Lung (tissue), 12 donors: ENCODE results near the gene SLC9A5. TPM values are rescaled to one million over a fixed set of nuclear protein-coding genes. Genes with fewer than 3 reads are reported as not detected.

Experiments used
- ATAC-seq: fragments of 200-7000 bp; cut with Tn5 transposase; one replicate; pipeline ENCODE4 v1.9.1; 2020; ENCODE audit warnings: moderate number of reproducible peaks; ENCODE audit not compliant: insufficient read depth, low FRiP score
- DNase-seq, 3 donors: peaks; one replicate each; pipeline ENCODE4 v3.0.0-alpha.2; 2013 to 2017
- H3K27ac ChIP-seq, 2 donors: one replicate each; pipeline ENCODE4 v1.5.1; 2013; ENCODE audit warnings: mild to moderate bottlenecking in 2 of 2, moderate library complexity in 2 of 2, control low read depth in 1 of 2, inconsistent platforms in 1 of 2, low read depth in 1 of 2, low read length in 1 of 2
- H3K27me3 ChIP-seq, 3 donors: one replicate each; pipeline ENCODE4 v1.5.1; 2013; ENCODE audit warnings: low read length in 2 of 3; ENCODE audit not compliant: control insufficient read depth in 3 of 3, insufficient read depth in 3 of 3
- H3K36me3 ChIP-seq, 4 donors: one replicate each; pipeline ENCODE4 v1.5.1; 2013; ENCODE audit warnings: low read length in 4 of 4, mild to moderate bottlenecking in 1 of 4, moderate library complexity in 1 of 4; ENCODE audit not compliant: control insufficient read depth in 4 of 4, insufficient read depth in 4 of 4
- H3K4me1 ChIP-seq, 5 donors: one replicate each; pipeline ENCODE4 v1.5.1; 2013; ENCODE audit warnings: low read length in 5 of 5, mild to moderate bottlenecking in 2 of 5, moderate library complexity in 1 of 5; ENCODE audit not compliant: control insufficient read depth in 5 of 5, insufficient read depth in 5 of 5
- H3K4me3 ChIP-seq: one replicate; pipeline ENCODE4 v1.5.1; 2013; ENCODE audit warnings: mild to moderate bottlenecking, control low read depth, moderate library complexity
- H3K9ac ChIP-seq, 2 donors: one replicate each; pipeline ENCODE4 v1.5.1; 2013; ENCODE audit warnings: low read length in 2 of 2, control low read depth in 1 of 2; ENCODE audit not compliant: insufficient read depth in 1 of 2
- H3K9me3 ChIP-seq, 4 donors: one replicate each; pipeline ENCODE4 v1.5.1; 2013; ENCODE audit warnings: low read length in 3 of 4, mild to moderate bottlenecking in 1 of 4, moderate library complexity in 1 of 4; ENCODE audit not compliant: control insufficient read depth in 4 of 4, insufficient read depth in 3 of 4
- CTCF ChIP-seq: IDR thresholded peaks from 2 replicates; pipeline ENCODE4 v1.5.1; 2012; ENCODE audit warnings: mild to moderate bottlenecking; ENCODE audit errors: control extremely low read depth, extremely low read depth
- WGBS, 2 donors: extraction: QIAGEN DNeasy Blood & Tissue Kit; methylation state at CpG; one replicate each; pipeline ENCODE4 v1.1.7; 2013; 5-methylcytosine and 5-hydroxymethylcytosine counted together
- polyA plus RNA-seq, 2 donors: library from polyadenylated mRNA; stranded (reverse); fragments of 200-250 nt; gene quantifications; one replicate each; pipeline ENCODE4 v1.2.1, GENCODE V29; 2013
- total RNA-seq, 2 donors: library from RNA; depleted of rRNA in 1 of 2; stranded (reverse); fragments of >200 nt in 1 of 2; gene quantifications; one replicate each; pipeline ENCODE4 v1.2.1, GENCODE V29; 2014 to 2021
- donor health status: control.
- donor health status: control.
- donor health status: Bipolar disorder and iron deficiency.
- donor health status: healthy.
- donor health status: DM: yes; HTN: yes; CAD: no.

The SLC9A5 gene
- total and polyA plus RNA-seq, 4 donors = 1.2 to 5.9 (median 3.3) TPM

GRCh38 chr16:67212766-67213165 lies 36.0 kb upstream of the SLC9A5 start:
- DNase-seq (no peak), ATAC-seq (no peak)
- TF ChIP-seq CTCF = no peak
- Histone ChIP-seq H3K36me3 (peaks cover 0 to 1% (median 0%) of the 10 kb centered on the region in 4 donors), H3K4me3 (no peak overlapping the region), H3K4me1 (peaks cover 6 to 26% (median 16%) of the 10 kb centered on the region in 5 donors), H3K9ac (no peak overlapping the region), H3K9me3 (no peaks in the 10 kb centered on the region), H3K27ac (peak overlapping the region in 1 of 2 donors; percentile 4), H3K27me3 (no peaks in the 10 kb centered on the region)

DNA sequence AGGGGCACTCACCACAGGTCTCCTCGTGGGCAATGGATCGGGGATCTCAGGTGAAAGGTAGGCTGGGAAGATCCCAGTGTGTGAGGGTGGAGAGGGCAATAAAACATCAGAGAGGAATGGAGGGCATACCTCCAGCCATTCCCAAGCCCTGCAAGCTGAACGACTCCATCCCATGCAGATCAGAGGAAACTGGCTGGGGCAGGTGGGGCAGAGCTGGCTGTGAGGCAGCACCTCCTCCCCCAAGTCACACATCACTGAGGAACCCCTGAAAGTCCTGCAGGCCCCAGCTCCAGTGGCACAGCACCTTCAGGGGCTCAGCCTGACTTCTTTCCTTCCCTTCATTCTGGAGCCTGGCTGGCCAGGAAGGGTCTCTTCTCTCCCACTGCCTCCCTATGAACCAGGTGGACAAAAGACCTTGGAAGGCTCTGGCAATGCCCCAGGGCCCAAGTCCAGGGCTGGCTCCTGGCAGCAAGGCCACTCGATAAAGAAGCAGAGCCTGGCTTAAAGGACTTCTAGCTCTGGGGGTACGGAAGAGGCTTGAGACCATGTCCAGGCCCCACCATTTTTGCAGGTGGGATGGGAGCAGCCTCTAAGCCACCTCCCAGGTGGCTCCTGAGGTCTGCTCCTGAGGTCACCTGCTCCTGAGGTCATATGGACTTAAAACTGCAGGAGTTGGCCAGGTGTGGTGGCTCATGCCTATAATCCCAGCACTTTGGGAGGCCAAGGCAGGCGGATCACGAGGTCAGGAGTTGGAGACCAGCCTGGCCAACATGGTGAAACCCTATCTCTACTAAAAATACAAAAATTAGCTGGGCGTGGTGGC lies 35.4 kb upstream of the SLC9A5 start:
- ATAC-seq = no peak
- H3K27me3 ChIP-seq = no peaks in the 10 kb centered on the region
- H3K9ac ChIP-seq = no peak overlapping the region
- peak overlapping the region in 1 of 2 donors; percentile 4 for H3K27ac ChIP-seq
- peaks cover 6 to 26% (median 16%) of the 10 kb centered on the region in 5 donors for H3K4me1 ChIP-seq
- H3K9me3 ChIP-seq = no peaks in the 10 kb centered on the region
- no peak for DNase-seq
- WGBS, 2 donors = 79 to 83% methylated on average over 8 of the region's 8 CpGs
- peaks cover 0 to 1% (median 0%) of the 10 kb centered on the region in 4 donors for H3K36me3 ChIP-seq
- no peak overlapping the region for H3K4me3 ChIP-seq
- no peak for TF ChIP-seq CTCF

- TF ChIP-seq CTCF = no peak
- H3K9ac ChIP-seq = no peak overlapping the region
- DNase-seq = no peak
- no peak overlapping the region for H3K4me3 ChIP-seq
- no peak for ATAC-seq
- peaks cover 0 to 3% (median under 1%) of the 10 kb centered on the region in 4 donors for H3K36me3 ChIP-seq
- no peaks in the 10 kb centered on the region for H3K9me3 ChIP-seq
- H3K27ac ChIP-seq = peak overlapping the region in 1 of 2 donors; percentile 63
- 67 to 68% methylated on average over 5 of the region's 5 CpGs for WGBS, 2 donors
- peaks cover 6 to 26% (median 16%) of the 10 kb centered on the region in 5 donors for H3K4me1 ChIP-seq
- H3K27me3 ChIP-seq = no peaks in the 10 kb centered on the region
Observed at GRCh38 chr16:67215706-67216105, 33.1 kb upstream of the SLC9A5 start.
